CD4-positive, alpha-beta T cell treated with Interleukin-2 at 100 ng/mL for 4 hours (primary cell): ENCODE data around the gene HTR7.
"Not testable (repeated sequence)": the region's sequence is repeated elsewhere in the genome, so short reads cannot be mapped to it uniquely, and the experiment has no call there.

ENCODE experiments used
- DNase-seq: peaks from one replicate; pipeline ENCODE4 v3.0.0-alpha.2; 2020; ENCODE audit warnings: low spot score

The HTR7 gene

GRCh38 chr10:90858461-90858968, 676 bp upstream of the HTR7 start:
- DNase-seq, result no peak

GRCh38 chr10:90856964-90857634, 740 bp downstream of the HTR7 start:
- no peak for DNase-seq

- DNase-seq, result no peak
Measured at GRCh38 chr10:90856261-90856660, 1.6 kb downstream of the HTR7 start.

GRCh38 chr10:90855126-90855525, 2.7 kb downstream of the HTR7 start:
- no peak for DNase-seq

GRCh38 chr10:90849956-90850749, 7.7 kb downstream of the HTR7 start:
- DNase-seq, result no peak

GRCh38 chr10:90847436-90847835, 10.4 kb downstream of the HTR7 start:
- DNase-seq, result no peak

- DNase-seq, result no peak
Measured at GRCh38 chr10:90846746-90847145, 11.1 kb downstream of the HTR7 start.

GRCh38 chr10:90845726-90846125, 12.1 kb downstream of the HTR7 start:
- no peak for DNase-seq

GRCh38 chr10:90842725-90843124, 15.1 kb downstream of the HTR7 start:
- DNase-seq, result no peak

- no peak for DNase-seq
Measured at GRCh38 chr10:90837486-90837885, 20.4 kb downstream of the HTR7 start.

- no peak for DNase-seq
Measured at GRCh38 chr10:90834326-90834725, 23.5 kb downstream of the HTR7 start.

GRCh38 chr10:90832111-90832510, 25.7 kb downstream of the HTR7 start:
- no peak for DNase-seq

- DNase-seq, result no peak
Measured at GRCh38 chr10:90822508-90822907, 35.3 kb downstream of the HTR7 start.

GRCh38 chr10:90821864-90822263, 36.0 kb downstream of the HTR7 start:
- not testable (repeated sequence) for DNase-seq

GRCh38 chr10:90819911-90820310, 37.9 kb downstream of the HTR7 start:
- DNase-seq, result no peak

GRCh38 chr10:90818736-90819135, 39.1 kb downstream of the HTR7 start:
- no peak for DNase-seq

- DNase-seq, result no peak
Measured at GRCh38 chr10:90817128-90817889, 40.5 kb downstream of the HTR7 start.

GRCh38 chr10:90816466-90816865, 41.4 kb downstream of the HTR7 start:
- DNase-seq, result no peak

GRCh38 chr10:90813594-90814365, 44.1 kb downstream of the HTR7 start:
- no peak for DNase-seq

- not testable (repeated sequence) for DNase-seq
Measured at GRCh38 chr10:90807106-90807505, 50.7 kb downstream of the HTR7 start.

- DNase-seq, result no peak
Measured at GRCh38 chr10:90806677-90807076, 51.2 kb downstream of the HTR7 start.

GRCh38 chr10:90805206-90805605, 52.6 kb downstream of the HTR7 start:
- no peak for DNase-seq
